ENCODE measurements around the gene MCTP1.

The MCTP1 gene

DNA sequence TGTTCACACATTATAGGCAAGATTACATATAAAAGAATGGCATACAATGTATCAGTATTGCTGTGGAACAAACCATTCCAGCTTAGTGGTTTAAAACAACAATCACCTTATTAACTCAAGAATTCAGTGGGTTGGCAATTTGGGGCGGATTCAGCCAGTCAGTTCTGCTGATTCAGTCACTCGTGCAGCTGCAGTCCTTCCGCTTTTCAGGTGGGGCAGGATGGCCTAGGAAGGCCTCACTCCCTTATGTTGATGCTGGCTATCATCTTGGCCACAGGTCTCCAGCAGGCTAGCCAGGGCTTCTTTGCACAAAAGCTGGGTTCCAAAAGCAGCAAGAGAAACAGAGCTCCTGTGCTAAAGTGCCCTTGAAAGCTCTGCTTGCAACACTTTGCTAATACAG, 150.6 kb downstream of the MCTP1 start:
- TF ChIP-seq, protein P1, sequence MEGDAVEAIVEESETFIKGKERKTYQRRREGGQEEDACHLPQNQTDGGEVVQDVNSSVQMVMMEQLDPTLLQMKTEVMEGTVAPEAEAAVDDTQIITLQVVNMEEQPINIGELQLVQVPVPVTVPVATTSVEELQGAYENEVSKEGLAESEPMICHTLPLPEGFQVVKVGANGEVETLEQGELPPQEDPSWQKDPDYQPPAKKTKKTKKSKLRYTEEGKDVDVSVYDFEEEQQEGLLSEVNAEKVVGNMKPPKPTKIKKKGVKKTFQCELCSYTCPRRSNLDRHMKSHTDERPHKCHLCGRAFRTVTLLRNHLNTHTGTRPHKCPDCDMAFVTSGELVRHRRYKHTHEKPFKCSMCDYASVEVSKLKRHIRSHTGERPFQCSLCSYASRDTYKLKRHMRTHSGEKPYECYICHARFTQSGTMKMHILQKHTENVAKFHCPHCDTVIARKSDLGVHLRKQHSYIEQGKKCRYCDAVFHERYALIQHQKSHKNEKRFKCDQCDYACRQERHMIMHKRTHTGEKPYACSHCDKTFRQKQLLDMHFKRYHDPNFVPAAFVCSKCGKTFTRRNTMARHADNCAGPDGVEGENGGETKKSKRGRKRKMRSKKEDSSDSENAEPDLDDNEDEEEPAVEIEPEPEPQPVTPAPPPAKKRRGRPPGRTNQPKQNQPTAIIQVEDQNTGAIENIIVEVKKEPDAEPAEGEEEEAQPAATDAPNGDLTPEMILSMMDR (IDR thresholded peaks at IDR 0.05; ENCODE audit: unreplicated experiment in 3 of 3): no peak
- no peaks in the 10 kb centered on the region for H3K9me3 Mint-ChIP-seq
- no peaks in the 10 kb centered on the region for H3K36me3 Mint-ChIP-seq (ENCODE audit: low read depth)
- no peak overlapping the region for H3K27ac Mint-ChIP-seq
- no peaks in the 10 kb centered on the region for H3K27me3 Mint-ChIP-seq (ENCODE audit: low read depth)
- H3K4me1 Mint-ChIP-seq: no peaks in the 10 kb centered on the region
- no peak overlapping the region for H3K4me3 Mint-ChIP-seq

DNA sequence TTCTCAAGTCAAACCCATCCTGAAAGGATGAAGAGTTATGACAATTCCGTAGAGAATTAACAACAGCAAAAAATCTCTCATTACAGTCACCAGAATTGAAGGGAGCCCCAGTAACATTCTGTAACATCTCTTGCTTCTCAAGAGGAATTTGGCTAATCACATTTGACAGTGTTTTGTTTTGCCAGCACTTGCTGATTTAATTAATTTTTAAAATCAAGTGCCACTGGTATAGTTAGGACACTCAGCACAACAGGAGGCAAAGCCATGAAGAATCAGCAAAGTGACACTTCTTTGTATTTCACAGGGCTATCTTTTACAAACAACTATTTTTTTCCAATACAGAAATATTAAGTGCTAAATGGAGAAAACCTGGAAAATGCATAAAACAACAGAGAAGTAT, 152.8 kb downstream of the MCTP1 start:
- H3K36me3 Mint-ChIP-seq (ENCODE audit: low read depth): no peaks in the 10 kb centered on the region
- H3K4me3 Mint-ChIP-seq: no peak overlapping the region
- H3K4me1 Mint-ChIP-seq: no peaks in the 10 kb centered on the region
- H3K27ac Mint-ChIP-seq: no peak overlapping the region
- H3K27me3 Mint-ChIP-seq (ENCODE audit: low read depth): no peaks in the 10 kb centered on the region
- TF ChIP-seq, protein P1 (IDR thresholded peaks at IDR 0.05; ENCODE audit: unreplicated experiment in 3 of 3): no peak
- H3K9me3 Mint-ChIP-seq: no peaks in the 10 kb centered on the region

DNA sequence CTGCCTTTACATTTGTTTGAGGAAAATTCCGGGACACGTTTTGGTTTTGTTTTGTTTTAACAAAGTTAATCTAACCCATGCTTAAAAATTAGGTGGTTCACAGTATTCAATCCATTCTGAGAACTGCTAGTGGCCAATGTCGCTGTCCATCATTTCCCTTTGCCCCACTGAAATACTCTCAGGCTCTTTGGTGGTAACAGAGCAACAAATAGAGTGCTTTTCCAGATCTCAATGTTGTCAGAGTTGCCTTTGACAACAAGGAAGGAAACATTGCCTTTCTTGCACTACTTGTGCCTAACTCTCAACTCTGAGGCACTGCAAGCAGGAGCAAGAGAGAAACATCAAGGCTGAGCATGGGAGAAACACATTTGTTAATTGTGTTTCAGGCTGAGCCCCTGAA, 154.0 kb downstream of the MCTP1 start:
- Mint-ChIP-seq H3K4me3 (no peak overlapping the region), H3K9me3 (no peaks in the 10 kb centered on the region), H3K36me3 (ENCODE audit: low read depth) (no peaks in the 10 kb centered on the region), H3K4me1 (no peaks in the 10 kb centered on the region), H3K27me3 (ENCODE audit: low read depth) (no peaks in the 10 kb centered on the region), H3K27ac (no peak overlapping the region)
- TF ChIP-seq, protein P1 (IDR thresholded peaks at IDR 0.05; ENCODE audit: unreplicated experiment in 3 of 3): no peak

DNA sequence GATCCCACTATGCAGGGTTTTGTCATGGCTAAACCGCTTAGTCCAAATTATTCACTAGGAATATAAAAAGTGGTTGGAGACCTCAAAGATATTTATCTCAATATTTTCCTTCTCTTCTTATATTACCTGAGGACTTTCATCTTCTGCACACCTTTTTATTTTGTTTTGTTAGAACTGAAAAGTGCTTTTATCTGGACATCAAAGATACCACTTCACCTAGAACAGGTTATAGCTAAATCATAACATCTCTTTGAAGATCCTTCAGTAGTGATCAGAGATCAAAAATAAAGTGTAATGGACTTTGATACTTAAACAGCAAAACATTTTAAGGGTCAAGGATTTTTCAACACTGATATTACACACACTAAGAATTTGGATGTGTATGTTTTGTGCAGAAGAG, 160.2 kb downstream of the MCTP1 start:
- Mint-ChIP-seq H3K4me3 (no peak overlapping the region), H3K27ac (no peak overlapping the region), H3K36me3 (ENCODE audit: low read depth) (no peaks in the 10 kb centered on the region), H3K4me1 (no peaks in the 10 kb centered on the region), H3K27me3 (ENCODE audit: low read depth) (no peaks in the 10 kb centered on the region), H3K9me3 (peaks cover 5% of the 10 kb centered on the region)
- TF ChIP-seq, protein P1 (IDR thresholded peaks at IDR 0.05; ENCODE audit: unreplicated experiment in 3 of 3): no peak

DNA sequence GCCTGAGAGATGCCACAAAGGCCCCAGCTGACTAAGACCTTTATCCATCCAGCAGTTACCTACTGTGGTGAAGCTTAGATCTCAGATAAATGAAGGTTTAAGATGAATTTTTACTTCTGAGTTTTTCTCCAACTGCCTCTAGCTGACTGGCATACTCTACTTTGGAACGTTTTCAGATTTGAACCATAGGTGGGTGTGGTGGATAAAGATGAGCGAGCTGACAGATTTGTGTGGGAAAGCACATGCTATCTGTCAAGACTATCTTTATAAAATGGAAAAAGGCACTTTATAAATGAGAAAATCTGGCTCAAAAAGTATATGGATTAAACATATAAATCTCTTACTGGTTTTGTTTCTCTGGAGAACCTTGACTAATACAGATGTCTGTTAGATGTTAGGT, 160.8 kb downstream of the MCTP1 start:
- peaks cover 7% of the 10 kb centered on the region for H3K9me3 Mint-ChIP-seq
- no peak overlapping the region for H3K27ac Mint-ChIP-seq
- H3K4me3 Mint-ChIP-seq: no peak overlapping the region
- no peaks in the 10 kb centered on the region for H3K4me1 Mint-ChIP-seq
- H3K36me3 Mint-ChIP-seq (ENCODE audit: low read depth): no peaks in the 10 kb centered on the region
- H3K27me3 Mint-ChIP-seq (ENCODE audit: low read depth): no peaks in the 10 kb centered on the region
- TF ChIP-seq, protein P1 (IDR thresholded peaks at IDR 0.05; ENCODE audit: unreplicated experiment in 3 of 3): no peak

DNA sequence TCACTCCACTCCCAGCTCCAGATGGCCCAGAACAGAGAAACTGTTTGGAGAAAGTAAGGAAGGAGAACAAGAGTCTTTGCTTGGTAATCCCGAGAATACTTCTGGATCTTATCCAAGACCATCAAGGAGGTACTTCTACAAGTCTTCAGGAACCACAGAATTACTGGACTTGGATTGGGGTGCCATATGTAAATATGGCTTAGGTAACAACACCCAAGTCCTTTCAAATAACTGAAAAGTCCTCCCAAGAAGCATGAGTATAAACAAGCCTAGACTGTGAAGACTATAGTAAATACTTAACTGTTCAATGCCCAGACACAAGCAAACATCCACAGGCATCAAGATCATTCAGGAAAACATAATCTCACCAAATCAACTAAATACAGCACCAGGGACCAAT, 170.0 kb downstream of the MCTP1 start:
- TF ChIP-seq, protein P1 (IDR thresholded peaks at IDR 0.05; ENCODE audit: unreplicated experiment in 3 of 3): no peak
- no peak overlapping the region for H3K27ac Mint-ChIP-seq
- H3K4me1 Mint-ChIP-seq: no peaks in the 10 kb centered on the region
- H3K36me3 Mint-ChIP-seq (ENCODE audit: low read depth): no peaks in the 10 kb centered on the region
- peaks cover 17% of the 10 kb centered on the region for H3K9me3 Mint-ChIP-seq
- H3K4me3 Mint-ChIP-seq: no peak overlapping the region
- H3K27me3 Mint-ChIP-seq (ENCODE audit: low read depth): no peaks in the 10 kb centered on the region
